Stomach (tissue), 4 donors: ENCODE measurements around the gene CD247.

Source experiments
- POLR2A ChIP-seq, 4 donors: fragments of 450-650 bp; IDR thresholded peaks; one replicate each; pipeline ENCODE4 v1.6.1; 2016; ENCODE audit warnings: antibody characterized with exemption in 4 of 4, control low read depth in 2 of 4, mild to moderate bottlenecking in 1 of 4, moderate library complexity in 1 of 4
- TF ChIP-seq, protein P1 (sequence below), 7 experiments: fragments of 450-650 bp in 4 of 7; fragments of 200-600 bp in 3 of 7; sonication (generic) in 3 of 7; IDR thresholded peaks; one replicate each; pipeline ENCODE4 v1.5.1; 2016 to 2019; ENCODE audit warnings: antibody characterized with exemption in 7 of 7, control low read depth in 2 of 7, mild to moderate bottlenecking in 1 of 7

DNA sequence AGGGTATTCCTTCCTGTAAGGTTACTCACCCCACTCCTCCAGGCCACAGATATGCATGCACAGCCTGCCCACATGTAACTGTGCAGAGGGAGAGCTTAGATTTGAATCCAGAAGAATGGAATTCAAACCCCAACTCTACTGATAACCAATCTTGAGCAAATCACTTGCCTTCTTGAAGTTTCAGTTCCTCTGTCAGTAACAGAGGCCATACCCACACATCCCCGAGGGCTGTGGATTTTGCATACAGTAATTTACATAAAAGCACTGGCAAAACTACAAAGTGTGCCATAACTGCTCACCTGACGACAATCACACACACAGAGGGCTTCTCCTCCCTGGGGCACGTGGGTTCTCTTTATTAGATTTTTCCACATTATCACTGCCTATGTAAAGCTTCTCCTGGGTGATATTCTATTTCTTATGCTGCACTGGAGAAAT is 18.6 kb downstream of the CD247 start:
- TF ChIP-seq, protein P1, sequence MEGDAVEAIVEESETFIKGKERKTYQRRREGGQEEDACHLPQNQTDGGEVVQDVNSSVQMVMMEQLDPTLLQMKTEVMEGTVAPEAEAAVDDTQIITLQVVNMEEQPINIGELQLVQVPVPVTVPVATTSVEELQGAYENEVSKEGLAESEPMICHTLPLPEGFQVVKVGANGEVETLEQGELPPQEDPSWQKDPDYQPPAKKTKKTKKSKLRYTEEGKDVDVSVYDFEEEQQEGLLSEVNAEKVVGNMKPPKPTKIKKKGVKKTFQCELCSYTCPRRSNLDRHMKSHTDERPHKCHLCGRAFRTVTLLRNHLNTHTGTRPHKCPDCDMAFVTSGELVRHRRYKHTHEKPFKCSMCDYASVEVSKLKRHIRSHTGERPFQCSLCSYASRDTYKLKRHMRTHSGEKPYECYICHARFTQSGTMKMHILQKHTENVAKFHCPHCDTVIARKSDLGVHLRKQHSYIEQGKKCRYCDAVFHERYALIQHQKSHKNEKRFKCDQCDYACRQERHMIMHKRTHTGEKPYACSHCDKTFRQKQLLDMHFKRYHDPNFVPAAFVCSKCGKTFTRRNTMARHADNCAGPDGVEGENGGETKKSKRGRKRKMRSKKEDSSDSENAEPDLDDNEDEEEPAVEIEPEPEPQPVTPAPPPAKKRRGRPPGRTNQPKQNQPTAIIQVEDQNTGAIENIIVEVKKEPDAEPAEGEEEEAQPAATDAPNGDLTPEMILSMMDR (IDR thresholded peaks at IDR 0.05): no peak
- TF ChIP-seq POLR2A (IDR thresholded peaks at IDR 0.05): no peak
